ENCODE results near the gene NOL6.

The NOL6 gene

DNA sequence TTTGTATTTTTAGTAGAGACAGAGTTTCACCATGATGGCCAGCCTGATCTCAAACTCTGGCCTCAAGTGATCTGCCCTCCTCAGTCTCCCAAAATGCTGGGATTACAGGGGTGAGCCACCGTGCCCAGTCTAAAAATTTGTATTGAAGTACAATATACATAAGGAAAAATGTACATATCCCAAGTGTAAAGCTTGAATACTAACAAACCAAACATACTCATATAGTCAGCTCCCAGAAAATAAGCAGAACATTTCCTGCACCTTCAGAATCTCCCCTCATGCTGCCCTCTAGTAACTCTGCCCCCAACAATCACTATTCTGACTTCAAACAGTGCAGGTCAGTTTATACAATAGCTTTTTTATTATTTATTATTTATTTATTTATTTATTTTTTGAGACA, 1.6 kb upstream of the NOL6 start:
- DNase-seq (ENCODE audit: low read depth), result no peak

DNA sequence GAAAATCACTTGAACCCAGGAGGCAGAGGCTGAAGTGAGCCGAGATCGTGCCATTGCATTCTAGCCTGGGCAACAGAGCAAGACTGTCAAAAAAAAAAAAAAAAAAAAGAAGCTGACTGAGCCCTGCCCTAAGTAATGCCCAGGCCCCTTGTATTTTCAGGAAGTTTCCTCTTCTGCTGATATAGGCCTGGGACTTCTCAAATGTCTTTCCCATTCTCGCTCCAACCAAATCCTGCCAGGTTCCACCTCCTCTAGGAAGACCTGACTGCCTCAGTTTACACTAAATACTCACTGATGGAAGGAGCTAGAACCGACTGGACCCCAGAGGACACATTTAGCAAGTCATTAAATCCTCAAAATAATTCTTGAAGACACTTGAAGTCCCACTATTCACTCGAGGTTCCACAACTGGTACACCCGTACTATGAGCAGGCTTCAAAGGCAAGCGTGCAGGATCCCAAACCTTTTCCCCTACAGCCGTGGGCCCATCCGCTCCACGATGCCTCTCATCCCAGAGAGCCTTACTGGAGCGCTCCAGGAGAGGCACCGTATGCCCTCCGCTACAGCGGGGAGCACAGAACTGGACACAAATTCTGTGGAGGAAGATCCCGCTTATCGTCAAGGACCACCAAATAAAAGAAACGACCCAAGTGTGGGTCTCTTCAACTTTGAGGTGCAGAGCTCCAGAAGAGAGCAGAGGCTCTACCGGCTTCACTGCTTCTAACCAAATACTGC, 676 bp downstream of the NOL6 start:
- TF ChIP-seq, protein P1, sequence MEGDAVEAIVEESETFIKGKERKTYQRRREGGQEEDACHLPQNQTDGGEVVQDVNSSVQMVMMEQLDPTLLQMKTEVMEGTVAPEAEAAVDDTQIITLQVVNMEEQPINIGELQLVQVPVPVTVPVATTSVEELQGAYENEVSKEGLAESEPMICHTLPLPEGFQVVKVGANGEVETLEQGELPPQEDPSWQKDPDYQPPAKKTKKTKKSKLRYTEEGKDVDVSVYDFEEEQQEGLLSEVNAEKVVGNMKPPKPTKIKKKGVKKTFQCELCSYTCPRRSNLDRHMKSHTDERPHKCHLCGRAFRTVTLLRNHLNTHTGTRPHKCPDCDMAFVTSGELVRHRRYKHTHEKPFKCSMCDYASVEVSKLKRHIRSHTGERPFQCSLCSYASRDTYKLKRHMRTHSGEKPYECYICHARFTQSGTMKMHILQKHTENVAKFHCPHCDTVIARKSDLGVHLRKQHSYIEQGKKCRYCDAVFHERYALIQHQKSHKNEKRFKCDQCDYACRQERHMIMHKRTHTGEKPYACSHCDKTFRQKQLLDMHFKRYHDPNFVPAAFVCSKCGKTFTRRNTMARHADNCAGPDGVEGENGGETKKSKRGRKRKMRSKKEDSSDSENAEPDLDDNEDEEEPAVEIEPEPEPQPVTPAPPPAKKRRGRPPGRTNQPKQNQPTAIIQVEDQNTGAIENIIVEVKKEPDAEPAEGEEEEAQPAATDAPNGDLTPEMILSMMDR (conservative IDR thresholded peaks at IDR 0.05; ENCODE audit: low read length), result no peak
- DNase-seq (ENCODE audit: low read depth), result no peak

More for the DNA sequence above, 1.6 kb upstream of the NOL6 start:
- H3K4me3 ChIP-seq (ENCODE audit: low read length), result no peak overlapping the region
- TF ChIP-seq, protein P1 (conservative IDR thresholded peaks at IDR 0.05; ENCODE audit: low read length), result no peak

DNA sequence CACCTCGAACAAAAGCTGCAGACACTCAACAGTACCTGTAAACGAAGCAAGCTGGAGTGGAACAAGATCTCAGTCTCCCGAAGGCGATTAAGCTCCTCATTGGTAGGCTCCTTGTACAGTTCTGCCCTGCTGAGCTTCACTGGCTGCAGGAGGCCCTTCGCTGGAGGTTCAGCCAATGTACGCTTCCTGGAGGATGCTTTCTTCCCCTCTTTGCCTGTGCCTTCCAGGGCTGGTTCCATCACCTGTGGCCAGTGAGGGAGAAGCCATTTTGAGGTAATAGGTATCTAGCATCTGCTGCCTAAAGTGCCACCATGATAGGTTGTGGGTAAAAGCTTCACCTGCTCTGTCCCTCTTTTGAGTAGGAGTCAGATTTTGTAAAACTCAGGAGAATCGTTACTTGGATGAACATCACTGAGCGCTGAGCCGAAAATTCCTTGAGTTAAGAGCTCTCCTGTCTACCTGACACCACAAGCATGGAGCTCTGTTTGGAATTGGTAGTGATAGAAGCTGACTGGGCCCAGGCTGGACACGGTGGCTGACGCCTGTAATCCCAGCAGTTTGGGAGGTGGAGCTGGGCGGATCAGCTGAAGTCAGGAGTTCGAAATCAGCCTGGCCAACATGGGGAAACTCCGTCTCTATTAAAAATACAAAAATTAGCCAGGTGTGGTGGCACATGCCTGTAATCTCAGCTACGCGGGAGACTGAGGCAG, 1.4 kb downstream of the NOL6 start:
- TF ChIP-seq, protein P1 (conservative IDR thresholded peaks at IDR 0.05; ENCODE audit: low read length), result no peak
- peak overlapping the region; percentile 98 for H3K4me3 ChIP-seq (ENCODE audit: low read length)
- no peak for DNase-seq (ENCODE audit: low read depth)

More for the DNA sequence above, 676 bp downstream of the NOL6 start:
- H3K4me3 ChIP-seq (ENCODE audit: low read length), result peak overlapping the region; percentile 98

DNA sequence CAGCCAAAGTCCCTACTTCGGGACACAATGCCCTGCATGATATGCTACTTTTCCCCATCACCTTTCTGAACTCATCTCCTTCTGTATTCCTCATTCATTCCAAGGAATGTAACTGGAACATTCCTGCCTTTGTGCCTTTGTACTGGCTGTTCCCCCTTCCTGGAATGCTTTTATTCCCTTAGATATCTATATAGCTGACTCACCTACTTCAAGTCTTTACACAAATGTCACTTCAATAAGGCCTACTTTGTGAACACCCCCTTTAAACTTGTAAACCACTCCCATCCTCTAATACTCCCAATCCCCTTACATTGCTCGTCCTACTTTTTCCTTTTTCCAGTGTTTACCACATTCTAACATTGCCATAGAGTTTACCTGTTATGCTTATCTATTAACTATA, 2.4 kb downstream of the NOL6 start:
- TF ChIP-seq, protein P1 (conservative IDR thresholded peaks at IDR 0.05; ENCODE audit: low read length), result no peak
- DNase-seq (ENCODE audit: low read depth), result no peak
- no peak overlapping the region for H3K4me3 ChIP-seq (ENCODE audit: low read length)

DNA sequence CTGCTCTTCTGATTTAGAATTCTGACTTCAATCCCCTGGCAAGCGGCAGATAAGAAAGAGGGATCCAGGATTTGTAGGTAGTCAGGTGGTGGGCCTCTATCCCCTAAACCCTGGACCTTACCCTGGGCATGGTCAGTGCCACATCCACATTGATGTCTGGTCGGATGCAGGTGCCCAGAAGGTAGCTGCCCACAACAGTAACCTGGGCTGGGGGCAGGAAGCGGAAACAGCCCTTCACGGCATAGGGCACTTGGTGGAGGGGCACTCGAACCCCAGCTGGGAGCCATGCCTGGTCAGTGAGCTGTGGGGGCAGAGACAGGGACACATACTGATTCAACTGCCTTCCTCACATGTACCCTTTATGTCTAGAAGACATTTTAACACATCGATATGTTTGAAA, 3.8 kb downstream of the NOL6 start:
- no peak for DNase-seq (ENCODE audit: low read depth)
- TF ChIP-seq, protein P1 (conservative IDR thresholded peaks at IDR 0.05; ENCODE audit: low read length), result no peak
- no peak overlapping the region for H3K4me3 ChIP-seq (ENCODE audit: low read length)

DNA sequence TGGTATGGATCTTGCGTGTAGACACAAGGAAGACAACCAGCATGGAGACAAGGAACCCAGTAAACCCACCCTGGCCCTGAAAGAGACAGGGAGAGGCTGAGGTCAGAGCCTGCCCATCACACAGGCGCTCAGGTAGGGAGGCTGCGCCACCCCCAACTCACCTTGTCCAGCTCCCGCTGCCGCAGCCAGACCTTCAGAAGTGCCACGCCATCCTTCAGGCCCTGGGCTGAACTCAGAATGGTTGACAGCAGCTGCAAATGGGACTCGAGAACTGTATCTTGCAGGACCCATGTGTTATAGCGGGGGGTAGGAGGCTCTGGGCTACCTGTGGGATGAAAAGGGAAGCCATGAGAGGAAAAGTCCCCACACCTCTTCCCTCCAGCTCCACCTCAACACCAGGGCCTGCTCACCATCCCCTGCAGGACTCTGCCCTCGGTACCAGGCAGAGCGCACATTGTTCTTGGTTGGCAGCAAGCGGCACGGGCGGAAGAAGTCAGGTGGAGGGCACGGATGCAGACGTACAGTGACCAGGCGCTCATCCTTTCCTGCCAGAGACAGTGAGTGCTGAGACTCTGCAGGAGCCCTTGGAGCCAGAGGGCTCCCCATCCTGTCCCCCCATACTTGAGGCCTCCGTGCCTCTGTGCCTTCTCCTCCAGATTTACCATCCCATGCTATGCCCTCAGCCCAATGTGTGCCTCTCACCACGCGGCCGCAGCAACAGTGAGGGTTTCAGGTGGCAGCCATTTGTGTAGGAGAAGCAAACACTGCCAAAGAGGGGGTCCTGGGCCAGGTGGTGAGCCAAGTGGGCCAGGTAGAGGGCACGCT, 4.7 kb downstream of the NOL6 start:
- no peak overlapping the region for H3K4me3 ChIP-seq (ENCODE audit: low read length)
- TF ChIP-seq, protein P1 (conservative IDR thresholded peaks at IDR 0.05; ENCODE audit: low read length), result no peak
- no peak for DNase-seq (ENCODE audit: low read depth)

Measured in AG10803 (cell line).